Stomach (tissue), 9 donors: ENCODE results near the gene TSSK2. TPM values are rescaled to one million over a fixed set of nuclear protein-coding genes. Genes with fewer than 3 reads are reported as not detected.

ENCODE experiments used
- DNase-seq, 2 donors: peaks; one replicate each; pipeline versions ENCODE4 v3.0.0 to v3.0.0-alpha.2; 2013 to 2019
- H3K27ac ChIP-seq, 5 donors: fragments of 200-600 bp in 4 of 5; sonication (generic) in 4 of 5; one replicate each; pipeline ENCODE4 v1.5.1; 2013 to 2019; ENCODE audit warnings: mild to moderate bottlenecking in 1 of 5, moderate library complexity in 1 of 5
- H3K27me3 ChIP-seq, 3 donors: fragments of 200-600 bp; sonication (generic); one replicate each; pipeline ENCODE4 v1.5.1; 2017 to 2019; ENCODE audit warnings: mixed run types in 1 of 3
- H3K36me3 ChIP-seq, 4 donors: fragments of 200-600 bp; sonication (generic); 1 replicate in 3 of 4; 2 replicates in 1 of 4; pipeline ENCODE4 v1.5.1; 2016 to 2019
- H3K4me1 ChIP-seq, 4 donors: fragments of 200-600 bp; sonication (generic); one replicate each; pipeline ENCODE4 v1.5.1; 2016 to 2019
- H3K4me3 ChIP-seq, 4 donors: fragments of 200-600 bp; sonication (generic) in 3 of 4; one replicate each; pipeline ENCODE4 v1.5.1; 2016 to 2019; ENCODE audit warnings: mild to moderate bottlenecking in 1 of 4
- H3K9me3 ChIP-seq, 4 donors: fragments of 200-600 bp; sonication (generic); one replicate each; pipeline ENCODE4 v1.5.1; 2016 to 2019
- CTCF ChIP-seq, 7 experiments: fragments of 450-650 bp in 4 of 7; fragments of 200-600 bp in 3 of 7; sonication (generic) in 3 of 7; IDR thresholded peaks; one replicate each; pipeline ENCODE4 v1.5.1; 2016 to 2019; ENCODE audit warnings: antibody characterized with exemption in 7 of 7, control low read depth in 2 of 7, mild to moderate bottlenecking in 1 of 7
- EP300 ChIP-seq: sonication (generic); formaldehyde crosslinking; IDR thresholded peaks from one replicate; pipeline ENCODE4 v1.6.1; 2017; ENCODE audit warnings: antibody characterized with exemption
- POLR2A ChIP-seq, 4 donors: fragments of 450-650 bp; IDR thresholded peaks; one replicate each; pipeline ENCODE4 v1.6.1; 2016; ENCODE audit warnings: antibody characterized with exemption in 4 of 4, control low read depth in 2 of 4, mild to moderate bottlenecking in 1 of 4, moderate library complexity in 1 of 4
- POLR2AphosphoS5 ChIP-seq, 3 donors: sonication (generic); formaldehyde crosslinking; IDR thresholded peaks; one replicate each; pipeline ENCODE4 v1.6.1; 2016; ENCODE audit warnings: antibody characterized with exemption in 3 of 3
- WGBS, 5 donors: extraction: QIAGEN DNeasy Blood & Tissue Kit in 3 of 5; methylation state at CpG; one replicate each; pipeline versions ENCODE4 v1.1.5 to v1.1.7; 2013 to 2018; 5-methylcytosine and 5-hydroxymethylcytosine counted together
- intact Hi-C: fragments of 100-400 bp; cut with DNase I; formaldehyde crosslinking; loops from one replicate; pipeline ENCODE4 v1.15.1; 2023; ENCODE audit warnings: low total_unique reads
- polyA plus RNA-seq, 3 donors: library from polyadenylated mRNA; stranded (reverse); fragments of 200-250 nt; gene quantifications; one replicate each; pipeline ENCODE4 v1.2.3, GENCODE V29; 2013
- total RNA-seq, 5 donors: library from RNA; depleted of rRNA; stranded (reverse); fragments of >200 nt; gene quantifications; one replicate each; pipeline versions ENCODE4 v1.1.0 to v1.2.3, GENCODE V29; 2014 to 2016
- donor health status: healthy with polysubstance abuse.
- donor health status: Bipolar disorder and iron deficiency.
- donor health status: healthy.

Gene TSSK2
- total and polyA plus RNA-seq, 8 donors, result 0.08 TPM; not detected in 7

DNA sequence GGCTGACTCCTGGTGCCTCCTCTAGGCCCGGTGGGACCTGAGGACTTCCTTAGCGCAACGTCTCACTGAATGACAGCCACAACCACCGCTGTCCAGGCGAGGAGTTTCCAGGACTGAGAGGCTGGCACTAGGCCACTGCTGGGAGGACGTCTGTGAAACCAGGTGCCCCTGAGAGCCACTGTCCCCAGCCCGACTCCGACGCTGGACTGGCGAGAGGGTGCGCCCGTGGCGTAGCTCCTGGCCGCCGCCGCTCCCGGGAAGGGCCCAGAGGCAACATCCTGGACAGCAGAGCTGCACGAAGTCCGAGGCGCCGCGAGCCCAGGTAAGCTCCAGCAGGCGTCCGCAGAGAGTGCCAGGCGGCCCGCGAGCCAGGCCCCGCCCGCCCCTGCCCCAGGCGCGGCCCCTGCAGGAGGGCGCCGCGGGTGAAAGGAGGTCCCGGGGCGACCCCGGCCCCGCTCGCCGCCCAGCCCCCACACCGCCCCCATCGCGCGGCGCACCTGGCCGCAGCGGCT, 9.4 kb upstream of the TSSK2 start:
- no peak for TF ChIP-seq EP300
- TF ChIP-seq POLR2AphosphoS5 (IDR thresholded peaks at IDR 0.05), result no peak
- TF ChIP-seq POLR2A (IDR thresholded peaks at IDR 0.05), result no peak
- no peak for TF ChIP-seq CTCF (IDR thresholded peaks at IDR 0.05)
- intact Hi-C loops, result no loop called here
- Histone ChIP-seq H3K4me3 (peak overlapping the region; percentile 86 to 99 (median 88)), H3K9me3 (no peaks in the 10 kb centered on the region), H3K4me1 (peaks cover 47 to 57% (median 54%) of the 10 kb centered on the region in 4 donors), H3K27me3 (no peaks in the 10 kb centered on the region), H3K36me3 (peaks cover 0 to 6% (median 0%) of the 10 kb centered on the region in 4 donors), H3K27ac (peak overlapping the region; percentile 94 to 96 (median 95))
- 0 to 1% (median 0%) methylated on average over 22 to 47 of the region's 47 CpGs for WGBS, 5 donors
- DNase-seq, result peak; percentile 65 to 77

GRCh38 chr22:19122143-19122751, 8.9 kb upstream of the TSSK2 start, which contains the start of gene DGCR2:
TSS of gene DGCR2 (minus strand) at chr22:19122412. CDS start at chr22:19122206, 206 bp downstream.
- H3K27ac ChIP-seq, result peak within 1 kb of the TSS; percentile 94 to 96 (median 95)
- peak within 1 kb of the TSS; percentile 86 to 99 (median 88) for H3K4me3 ChIP-seq
- no peaks in the 10 kb centered on the region for H3K27me3 ChIP-seq
- DNase-seq, result peak; percentile 98 to 99
- peaks cover 0 to 6% (median 0%) of the 10 kb centered on the region in 4 donors for H3K36me3 ChIP-seq
- intact Hi-C loops, result no loop called here
- TF ChIP-seq EP300, result no peak
- no peak for TF ChIP-seq POLR2A (IDR thresholded peaks at IDR 0.05)
- no peak for TF ChIP-seq CTCF (IDR thresholded peaks at IDR 0.05)
- peak; percentile 16 to 87 (median 83) for TF ChIP-seq POLR2AphosphoS5 (IDR thresholded peaks at IDR 0.05)
- no peaks in the 10 kb centered on the region for H3K9me3 ChIP-seq
- 0 to 1% (median 0%) methylated on average over 16 to 67 of the region's 67 CpGs for WGBS, 5 donors
- peaks cover 41 to 52% (median 48%) of the 10 kb centered on the region in 4 donors for H3K4me1 ChIP-seq

GRCh38 chr22:19122752-19123492, 8.2 kb upstream of the TSSK2 start:
- Histone ChIP-seq H3K27ac (peak overlapping the region; percentile 49 to 96 (median 95)), H3K4me3 (peak overlapping the region; percentile 86 to 99 (median 88)), H3K4me1 (peaks cover 35 to 45% (median 41%) of the 10 kb centered on the region in 4 donors), H3K27me3 (no peaks in the 10 kb centered on the region), H3K36me3 (peaks cover 0 to 6% (median 0%) of the 10 kb centered on the region in 4 donors), H3K9me3 (no peaks in the 10 kb centered on the region)
- no peak for TF ChIP-seq POLR2AphosphoS5 (IDR thresholded peaks at IDR 0.05)
- TF ChIP-seq CTCF (IDR thresholded peaks at IDR 0.05), result no peak
- TF ChIP-seq EP300, result no peak
- TF ChIP-seq POLR2A (IDR thresholded peaks at IDR 0.05), result no peak
- intact Hi-C loops, result no loop called here
- peak; percentile 49 to 66 for DNase-seq
- WGBS, 5 donors, result 15 to 22% (median 17%) methylated on average over 27 of the region's 27 CpGs

GRCh38 chr22:19123936-19124335, 7.2 kb upstream of the TSSK2 start:
- WGBS, 5 donors, result 86 to 95% (median 91%) methylated on average over 4 of the region's 4 CpGs
- intact Hi-C loops, result no loop called here

More at GRCh38 chr22:19123936-19124335, 7.2 kb upstream of the TSSK2 start:
- no peaks in the 10 kb centered on the region for H3K9me3 ChIP-seq
- no peak for DNase-seq
- H3K27ac ChIP-seq, result no peak overlapping the region
- H3K4me3 ChIP-seq, result no peak overlapping the region
- H3K36me3 ChIP-seq, result peaks cover 0 to 6% (median 0%) of the 10 kb centered on the region in 4 donors
- TF ChIP-seq CTCF (IDR thresholded peaks at IDR 0.05) (no peak), POLR2A (IDR thresholded peaks at IDR 0.05) (no peak), EP300 (no peak), POLR2AphosphoS5 (IDR thresholded peaks at IDR 0.05) (no peak)
- H3K4me1 ChIP-seq, result peaks cover 27 to 35% (median 33%) of the 10 kb centered on the region in 4 donors
- H3K27me3 ChIP-seq, result no peaks in the 10 kb centered on the region
